GM23248 (cell line): Measurements from ENCODE around the gene GABRR3. TPM values are rescaled to one million over a fixed set of nuclear protein-coding genes. Genes with fewer than 3 reads are reported as not detected.

ENCODE experiments used
- DNase-seq: peaks from one replicate; pipeline ENCODE4 v3.0.0-alpha.2; 2015
- H2AFZ ChIP-seq: fragments of 200-600 bp; sonication (generic); 2 replicates; pipeline ENCODE4 v1.6.1; 2016; ENCODE audit warnings: antibody characterized with exemption
- H3F3A ChIP-seq: fragments of 200-600 bp; sonication (generic); 2 replicates; pipeline ENCODE4 v1.6.1; 2016; ENCODE audit warnings: mild to moderate bottlenecking, antibody characterized with exemption, mixed run types; ENCODE audit not compliant: insufficient read depth
- H3K27ac ChIP-seq: fragments of 200-600 bp; sonication (generic); 2 replicates; pipeline ENCODE4 v1.5.1; 2016; ENCODE audit warnings: mild to moderate bottlenecking
- H3K27me3 ChIP-seq: fragments of 200-600 bp; sonication (generic); replicated peaks from 2 replicates; pipeline ENCODE4 v1.6.1; 2016; ENCODE audit warnings: mild to moderate bottlenecking; ENCODE audit not compliant: insufficient read depth
- H3K36me3 ChIP-seq: fragments of 200-600 bp; sonication (generic); 2 replicates; pipeline ENCODE4 v1.6.1; 2016; ENCODE audit warnings: low read depth, mild to moderate bottlenecking
- H3K4me1 ChIP-seq: fragments of 200-600 bp; sonication (generic); 2 replicates; pipeline ENCODE4 v1.6.1; 2016; ENCODE audit warnings: mild to moderate bottlenecking; ENCODE audit not compliant: insufficient read depth
- H3K4me2 ChIP-seq: fragments of 200-600 bp; sonication (generic); one replicate; pipeline ENCODE4 v1.6.1; 2016; ENCODE audit warnings: mild to moderate bottlenecking; ENCODE audit not compliant: unreplicated experiment
- H3K4me3 ChIP-seq: fragments of 200-600 bp; sonication (generic); 2 replicates; pipeline ENCODE4 v1.5.1; 2016; ENCODE audit warnings: mild to moderate bottlenecking
- H3K79me2 ChIP-seq: fragments of 200-600 bp; sonication (generic); 2 replicates; pipeline ENCODE4 v1.6.1; 2016; ENCODE audit warnings: mild to moderate bottlenecking; ENCODE audit not compliant: insufficient read depth
- H3K9ac ChIP-seq: fragments of 200-600 bp; sonication (generic); 2 replicates; pipeline ENCODE4 v1.6.1; 2016; ENCODE audit warnings: mild to moderate bottlenecking
- H3K9me2 ChIP-seq: fragments of 200-600 bp; sonication (generic); 2 replicates; pipeline ENCODE4 v1.6.1; 2016; ENCODE audit warnings: mixed run types, mild to moderate bottlenecking, moderate library complexity; ENCODE audit not compliant: insufficient read depth
- H3K9me3 ChIP-seq: fragments of 200-600 bp; sonication (generic); one replicate; pipeline ENCODE4 v1.6.1; 2017; ENCODE audit warnings: low read depth
- H4K20me1 ChIP-seq: fragments of 200-600 bp; sonication (generic); 2 replicates; pipeline ENCODE4 v1.6.0; 2016; ENCODE audit not compliant: insufficient read depth
- EZH2 ChIP-seq: fragments of 200-600 bp; sonication (generic); IDR thresholded peaks from 2 replicates; pipeline ENCODE4 v1.6.1; 2018; ENCODE audit warnings: antibody characterized with exemption, mild to moderate bottlenecking; ENCODE audit not compliant: insufficient read depth, poor library complexity, severe bottlenecking
- EZH2phosphoT487 ChIP-seq: fragments of 200-600 bp; sonication (generic); IDR thresholded peaks from 2 replicates; pipeline ENCODE4 v1.6.1; 2018; ENCODE audit warnings: antibody characterized with exemption, moderate library complexity, mild to moderate bottlenecking, low read depth; ENCODE audit not compliant: insufficient read depth
- WGBS, 2 experiments: methylation state at CpG; one replicate each; pipeline ENCODE4 v1.1.6; 2015 to 2017; ENCODE audit warnings: low lambda C conversion rate in 2 of 2, low coverage in 1 of 2; ENCODE audit errors: missing lambda C conversion rate in 2 of 2; 5-methylcytosine and 5-hydroxymethylcytosine counted together
- in situ Hi-C: fragments of 300-500 bp; cut with MboI; formaldehyde crosslinking; loops from 2 replicates; pipeline ENCODE4 v1.15.0; 2020
- polyA plus RNA-seq: library from polyadenylated mRNA; unstranded; fragments of >200 nt; fragmentation: Nextera tagmentation; extraction: Ambion mirVana; gene quantifications from 2 replicates; pipeline ENCODE4 v1.2.1, GENCODE V29; 2016
- total RNA-seq: library from RNA; depleted of rRNA; stranded (reverse); fragments of >200 nt; shearing (Covaris generic); gene quantifications from 2 replicates; pipeline ENCODE4 v1.2.3, GENCODE V29; 2014

The GABRR3 gene
- total and polyA plus RNA-seq, 2 experiments from 2014 or later, result not detected

DNA sequence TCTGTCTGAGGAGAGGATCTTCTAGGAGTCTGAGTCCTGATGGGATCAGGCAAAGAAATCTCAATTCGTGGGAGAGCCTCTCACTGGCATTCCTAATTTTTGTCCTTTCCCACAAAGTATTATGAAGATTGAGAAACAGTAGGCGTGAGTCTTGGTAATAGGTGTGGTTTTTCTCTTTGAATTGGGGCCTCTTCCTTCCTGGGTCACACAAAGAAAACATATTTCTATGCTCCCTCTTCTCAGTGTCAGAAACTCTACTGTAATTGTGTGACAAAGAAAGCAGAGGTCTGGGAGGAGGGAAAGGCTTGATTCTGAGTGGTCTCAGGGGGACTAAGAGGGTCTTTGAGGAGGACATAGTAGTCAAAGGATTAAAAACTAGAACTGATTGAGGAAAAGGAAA is 6.0 kb downstream of the GABRR3 start:
- Histone ChIP-seq H3K79me2 (no peaks in the 10 kb centered on the region), H3K4me1 (no peaks in the 10 kb centered on the region), H3K9ac (no peak overlapping the region), H3K27me3 (peaks cover 26% of the 10 kb centered on the region; the same call in 1 of the 2 replicates), H3K4me3 (no peak overlapping the region), H3K4me2 (no peak overlapping the region), H3K9me3 (no peaks in the 10 kb centered on the region), H3F3A (no peaks in the 10 kb centered on the region), H3K36me3 (no peaks in the 10 kb centered on the region), H2AFZ (no peak overlapping the region), H3K27ac (no peak overlapping the region), H4K20me1 (no peaks in the 10 kb centered on the region), H3K9me2 (no peaks in the 10 kb centered on the region)
- 6 to 11% methylated on average over 2 of the region's 2 CpGs for WGBS, 2 experiments
- TF ChIP-seq EZH2phosphoT487 (no peak), EZH2 (no peak)
- DNase-seq, result no peak
- in situ Hi-C loops, result no loop called here

DNA sequence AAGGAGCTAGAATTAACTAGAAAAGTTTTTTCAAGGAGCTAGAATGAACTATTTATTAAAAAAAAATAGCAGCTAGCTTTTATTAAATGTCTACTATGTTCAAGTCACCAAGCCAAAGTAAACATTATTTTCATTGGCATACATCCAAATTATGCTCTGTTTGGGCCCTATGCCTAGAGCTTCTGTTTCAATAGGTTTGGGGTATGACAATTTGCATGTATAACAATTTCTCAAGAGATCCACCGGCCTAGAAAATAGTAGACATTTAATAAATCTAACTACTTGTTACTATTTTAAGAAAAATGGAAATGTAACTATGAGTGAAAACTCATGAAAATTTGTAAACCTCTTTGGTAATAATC is 8.0 kb downstream of the GABRR3 start:
- no peak for TF ChIP-seq EZH2
- no peak for TF ChIP-seq EZH2phosphoT487
- Histone ChIP-seq H3K9me3 (no peaks in the 10 kb centered on the region), H3K79me2 (no peaks in the 10 kb centered on the region), H3F3A (no peaks in the 10 kb centered on the region), H3K9me2 (no peaks in the 10 kb centered on the region), H2AFZ (no peak overlapping the region), H3K4me3 (no peak overlapping the region), H4K20me1 (no peaks in the 10 kb centered on the region), H3K4me1 (no peaks in the 10 kb centered on the region), H3K27ac (no peak overlapping the region), H3K4me2 (no peak overlapping the region), H3K36me3 (no peaks in the 10 kb centered on the region), H3K9ac (no peak overlapping the region), H3K27me3 (0 out of 2 replicates have a peak, but pooled peaks cover 11% of the 10 kb centered on the region)
- DNase-seq, result no peak
- 44 to 59% methylated on average over 1 of the region's 1 CpG for WGBS, 2 experiments
- in situ Hi-C loops, result no loop called here

DNA sequence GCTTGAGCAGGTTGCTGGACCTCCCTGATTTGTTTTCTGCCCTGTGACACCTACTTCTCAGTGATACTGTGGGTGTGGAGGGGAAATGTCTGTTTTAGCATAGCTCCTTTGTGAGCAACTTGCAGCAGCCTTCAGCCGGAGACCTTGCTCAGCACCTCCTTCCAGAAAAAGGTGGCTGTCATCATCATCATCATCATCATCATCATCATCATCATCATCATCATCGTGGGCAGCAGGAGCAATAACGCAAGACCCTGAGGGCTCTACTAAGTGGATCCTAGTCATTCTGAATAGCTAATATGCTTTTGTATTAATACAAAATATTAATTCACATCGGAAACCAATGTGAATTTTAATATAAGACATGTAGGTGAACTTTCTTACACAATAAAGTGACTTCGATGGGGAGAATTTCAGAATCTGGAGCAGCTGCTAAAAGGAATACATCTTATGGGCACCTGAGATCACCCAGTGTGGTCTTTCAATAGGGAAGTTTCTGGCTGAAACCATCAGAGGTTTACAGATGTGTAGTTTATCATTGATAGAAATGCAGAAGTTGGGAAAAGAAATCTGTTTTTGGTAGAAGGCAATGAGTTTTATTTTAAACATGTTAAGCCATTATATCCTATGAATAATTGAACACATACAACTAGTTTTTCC is 8.6 kb downstream of the GABRR3 start:
- WGBS, 2 experiments, result 78% methylated on average over 5 of the region's 5 CpGs
- TF ChIP-seq EZH2phosphoT487, result no peak
- no peak for TF ChIP-seq EZH2
- Histone ChIP-seq H4K20me1 (no peaks in the 10 kb centered on the region), H3K79me2 (no peaks in the 10 kb centered on the region), H3K4me2 (no peak overlapping the region), H3K9me3 (no peaks in the 10 kb centered on the region), H3K4me1 (no peaks in the 10 kb centered on the region), H3F3A (no peaks in the 10 kb centered on the region), H3K36me3 (no peaks in the 10 kb centered on the region), H3K9me2 (no peaks in the 10 kb centered on the region), H3K27me3 (0 out of 2 replicates have a peak, but pooled peaks cover 11% of the 10 kb centered on the region), H3K4me3 (no peak overlapping the region), H2AFZ (no peak overlapping the region), H3K27ac (no peak overlapping the region), H3K9ac (no peak overlapping the region)
- no peak for DNase-seq
- in situ Hi-C loops, result no loop called here

DNA sequence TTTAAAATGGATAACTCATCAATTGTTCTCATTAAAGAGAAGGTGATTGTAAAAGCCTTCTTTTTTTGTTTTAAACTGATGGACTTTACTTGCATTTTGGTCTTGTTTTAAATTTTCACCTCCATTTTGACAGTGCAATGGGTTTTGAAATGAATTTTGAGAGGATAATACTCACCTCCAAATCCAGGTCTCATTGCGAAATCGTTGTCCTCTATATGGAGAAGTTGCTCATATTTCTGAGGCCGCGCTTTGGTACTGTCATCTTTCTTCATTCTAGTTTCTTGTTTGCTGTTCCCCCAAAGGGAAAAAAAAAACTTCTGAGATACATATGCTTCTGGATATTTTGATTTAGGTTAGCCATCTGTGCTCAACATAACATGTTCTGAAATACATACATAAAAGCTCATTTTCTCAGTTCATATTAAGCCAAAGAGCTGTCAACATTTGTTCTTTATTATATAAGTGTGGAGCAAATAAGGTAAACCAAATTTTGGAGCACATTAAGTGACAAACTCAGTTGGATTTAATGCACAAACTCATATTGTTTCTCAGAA is 9.6 kb downstream of the GABRR3 start:
- H3K36me3 ChIP-seq, result no peaks in the 10 kb centered on the region
- no peak overlapping the region for H3K9ac ChIP-seq
- no peak overlapping the region for H2AFZ ChIP-seq
- no peaks in the 10 kb centered on the region for H3K79me2 ChIP-seq
- H3K27ac ChIP-seq, result no peak overlapping the region
- DNase-seq, result no peak
- H3K27me3 ChIP-seq, result 0 out of 2 replicates have a peak, but pooled peaks cover 4% of the 10 kb centered on the region
- no peak overlapping the region for H3K4me2 ChIP-seq
- in situ Hi-C loops, result no loop called here
- no peak overlapping the region for H3K4me3 ChIP-seq
- no peaks in the 10 kb centered on the region for H3K9me3 ChIP-seq
- H4K20me1 ChIP-seq, result no peaks in the 10 kb centered on the region
- no peaks in the 10 kb centered on the region for H3K9me2 ChIP-seq
- no peaks in the 10 kb centered on the region for H3K4me1 ChIP-seq
- WGBS, 2 experiments, result 91 to 92% methylated on average over 4 of the region's 4 CpGs
- TF ChIP-seq EZH2, result no peak
- TF ChIP-seq EZH2phosphoT487, result no peak
- no peaks in the 10 kb centered on the region for H3F3A ChIP-seq
